Measurements from ENCODE around the gene PCDHGA4.
A peak's percentile ranks its signal among the peaks of the same experiment; 100 is the strongest.
"Not testable (repeated sequence)": the region's sequence is repeated elsewhere in the genome, so short reads cannot be mapped to it uniquely, and the experiment has no call there.

Gene PCDHGA4

DNA sequence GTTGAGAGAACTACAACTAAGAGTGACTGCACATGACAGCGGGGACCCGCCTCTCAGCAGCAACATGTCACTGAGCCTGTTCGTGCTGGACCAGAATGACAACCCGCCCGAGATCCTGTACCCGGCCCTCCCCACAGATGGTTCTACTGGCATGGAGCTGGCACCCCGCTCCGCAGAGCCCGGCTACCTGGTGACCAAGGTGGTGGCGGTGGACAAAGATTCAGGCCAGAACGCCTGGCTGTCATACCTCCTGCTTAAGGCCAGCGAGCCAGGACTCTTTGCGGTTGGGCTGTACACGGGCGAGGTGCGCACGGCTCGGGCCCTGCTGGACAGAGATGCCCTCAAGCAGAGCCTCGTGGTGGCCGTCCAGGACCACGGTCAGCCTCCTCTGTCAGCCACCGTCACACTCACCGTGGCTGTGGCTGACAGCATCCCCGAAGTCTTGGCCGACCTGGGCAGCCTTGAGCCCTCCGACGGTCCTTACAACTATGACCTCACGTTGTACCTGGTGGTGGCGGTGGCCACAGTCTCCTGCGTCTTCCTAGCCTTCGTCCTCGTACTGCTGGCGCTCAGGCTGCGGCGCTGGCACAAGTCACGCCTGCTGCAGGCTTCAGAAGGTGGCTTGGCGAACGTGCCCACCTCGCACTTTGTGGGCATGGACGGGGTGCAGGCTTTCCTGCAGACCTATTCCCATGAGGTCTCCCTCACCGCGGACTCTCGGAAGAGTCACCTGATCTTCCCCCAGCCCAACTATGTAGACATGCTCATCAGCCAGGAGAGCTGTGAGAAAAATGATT, 29.8 kb downstream of the PCDHGA4 start:
- DNase-seq: no peak

DNA sequence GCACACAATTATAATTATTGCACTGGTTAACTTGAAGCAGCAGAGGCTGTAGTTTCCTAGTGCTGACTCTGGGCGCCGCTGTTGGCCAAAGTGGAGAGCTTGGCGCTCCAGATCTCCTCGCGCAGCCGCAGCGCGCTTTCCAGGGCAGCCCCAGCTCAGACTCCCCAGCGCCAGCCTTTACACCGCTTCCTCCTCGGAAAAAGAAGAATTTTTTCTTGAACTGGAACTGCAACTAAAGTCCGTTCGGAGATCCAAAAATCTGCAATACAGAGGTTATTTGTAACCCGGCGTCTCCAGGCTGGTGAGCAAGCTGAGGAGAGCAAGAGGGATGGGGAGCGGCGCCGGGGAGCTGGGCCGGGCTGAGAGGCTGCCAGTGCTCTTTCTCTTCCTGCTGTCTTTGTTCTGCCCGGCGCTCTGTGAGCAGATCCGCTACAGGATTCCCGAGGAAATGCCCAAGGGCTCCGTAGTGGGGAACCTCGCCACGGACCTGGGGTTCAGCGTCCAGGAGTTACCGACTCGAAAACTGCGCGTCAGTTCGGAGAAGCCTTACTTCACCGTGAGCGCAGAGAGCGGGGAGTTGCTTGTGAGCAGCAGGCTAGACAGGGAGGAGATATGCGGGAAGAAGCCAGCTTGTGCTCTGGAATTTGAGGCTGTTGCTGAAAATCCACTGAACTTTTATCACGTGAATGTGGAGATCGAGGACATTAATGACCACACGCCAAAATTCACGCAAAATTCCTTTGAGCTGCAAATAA, 32.9 kb downstream of the PCDHGA4 start, which contains the start of gene PCDHGB4:
PCDHGB4 (plus strand) TSS at position 142 of the 755 bp plus-strand sequence; CDS start at position 329, 187 bp downstream.
- DNase-seq: peak; percentile 7

DNA sequence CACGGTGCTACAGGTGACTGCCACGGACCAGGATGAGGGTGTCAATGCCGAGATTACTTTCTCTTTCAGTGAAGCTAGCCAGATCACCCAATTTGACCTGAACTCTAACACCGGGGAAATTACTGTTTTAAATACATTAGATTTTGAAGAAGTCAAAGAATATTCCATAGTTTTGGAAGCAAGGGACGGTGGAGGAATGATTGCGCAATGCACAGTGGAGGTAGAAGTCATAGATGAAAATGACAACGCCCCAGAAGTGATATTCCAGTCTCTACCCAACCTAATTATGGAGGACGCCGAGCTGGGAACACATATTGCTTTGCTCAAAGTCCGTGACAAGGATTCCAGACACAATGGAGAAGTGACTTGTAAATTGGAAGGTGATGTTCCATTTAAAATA, 33.8 kb downstream of the PCDHGA4 start:
- no peak for DNase-seq

DNA sequence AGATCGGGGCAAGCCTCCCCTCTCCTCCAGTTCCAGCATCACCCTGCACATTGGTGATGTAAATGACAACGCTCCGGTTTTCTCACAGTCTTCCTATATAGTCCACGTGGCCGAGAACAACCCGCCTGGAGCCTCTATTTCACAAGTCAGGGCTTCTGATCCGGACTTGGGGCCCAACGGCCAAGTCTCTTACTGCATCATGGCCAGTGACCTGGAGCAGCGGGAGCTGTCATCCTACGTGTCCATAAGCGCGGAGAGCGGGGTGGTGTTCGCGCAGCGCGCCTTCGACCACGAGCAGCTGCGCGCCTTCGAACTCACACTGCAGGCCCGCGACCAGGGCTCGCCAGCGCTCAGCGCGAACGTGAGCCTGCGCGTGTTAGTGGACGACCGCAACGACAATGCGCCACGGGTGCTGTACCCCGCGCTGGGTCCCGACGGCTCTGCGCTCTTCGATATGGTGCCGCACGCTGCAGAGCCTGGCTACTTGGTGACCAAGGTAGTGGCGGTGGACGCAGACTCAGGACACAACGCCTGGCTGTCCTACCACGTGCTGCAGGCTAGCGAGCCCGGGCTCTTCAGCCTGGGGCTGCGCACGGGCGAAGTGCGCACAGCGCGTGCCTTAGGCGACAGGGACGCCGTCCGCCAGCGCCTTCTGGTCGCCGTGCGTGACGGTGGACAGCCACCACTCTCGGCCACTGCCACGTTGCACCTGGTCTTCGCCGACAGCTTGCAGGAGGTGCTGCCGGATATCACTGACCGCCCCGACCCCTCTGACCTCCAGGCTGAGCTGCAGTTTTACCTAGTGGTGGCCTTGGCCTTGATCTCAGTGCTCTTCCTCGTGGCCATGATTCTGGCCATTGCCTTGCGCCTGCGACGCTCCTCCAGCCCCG, 34.6 kb downstream of the PCDHGA4 start:
- no peak for DNase-seq

DNA sequence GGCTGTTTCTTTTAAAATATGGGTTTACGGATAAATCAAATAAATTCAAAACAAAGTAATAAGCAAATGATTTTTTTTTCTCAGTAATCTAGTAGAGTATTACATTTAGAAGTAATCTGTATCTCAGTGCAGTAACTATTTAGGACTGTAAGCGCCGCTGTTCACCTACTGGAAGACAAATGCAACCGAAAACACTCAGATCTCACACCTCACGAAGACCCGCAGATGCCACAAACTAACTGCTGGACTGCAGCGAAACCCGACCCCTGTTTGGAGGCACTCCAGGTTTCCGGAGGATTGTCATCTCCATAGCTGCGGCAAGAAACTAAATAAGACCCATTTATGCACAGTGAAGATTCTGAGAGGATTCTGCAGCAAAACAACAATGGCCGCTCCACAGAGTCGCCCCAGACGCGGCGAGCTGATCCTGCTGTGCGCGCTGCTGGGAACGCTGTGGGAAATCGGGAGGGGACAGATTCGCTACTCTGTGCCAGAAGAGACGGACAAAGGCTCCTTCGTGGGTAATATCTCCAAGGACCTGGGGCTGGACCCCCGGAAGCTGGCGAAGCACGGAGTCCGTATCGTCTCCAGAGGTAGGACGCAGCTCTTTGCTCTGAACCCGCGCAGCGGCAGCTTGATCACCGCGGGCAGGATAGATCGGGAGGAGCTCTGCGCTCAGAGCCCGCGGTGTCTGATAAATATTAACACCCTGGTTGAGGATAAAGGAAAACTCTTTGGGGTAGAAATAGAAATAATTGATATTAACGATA, 37.8 kb downstream of the PCDHGA4 start, which contains the start of gene PCDHGA8:
PCDHGA8 (plus strand) TSS at position 205 of the 770 bp plus-strand sequence; CDS start at position 386, 181 bp downstream.
- DNase-seq: no peak

DNA sequence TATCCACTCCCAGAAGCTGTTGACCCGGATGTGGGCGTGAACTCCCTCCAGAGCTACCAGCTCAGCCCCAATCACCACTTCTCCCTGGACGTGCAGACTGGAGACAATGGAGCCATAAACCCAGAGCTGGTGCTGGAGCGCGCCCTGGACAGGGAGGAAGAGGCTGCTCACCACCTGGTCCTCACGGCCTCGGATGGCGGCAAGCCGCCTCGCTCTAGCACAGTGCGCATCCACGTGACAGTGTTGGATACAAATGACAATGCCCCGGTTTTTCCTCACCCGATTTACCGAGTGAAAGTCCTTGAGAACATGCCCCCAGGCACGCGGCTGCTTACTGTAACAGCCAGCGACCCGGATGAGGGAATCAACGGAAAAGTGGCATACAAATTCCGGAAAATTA, 38.4 kb downstream of the PCDHGA4 start:
- DNase-seq: no peak

DNA sequence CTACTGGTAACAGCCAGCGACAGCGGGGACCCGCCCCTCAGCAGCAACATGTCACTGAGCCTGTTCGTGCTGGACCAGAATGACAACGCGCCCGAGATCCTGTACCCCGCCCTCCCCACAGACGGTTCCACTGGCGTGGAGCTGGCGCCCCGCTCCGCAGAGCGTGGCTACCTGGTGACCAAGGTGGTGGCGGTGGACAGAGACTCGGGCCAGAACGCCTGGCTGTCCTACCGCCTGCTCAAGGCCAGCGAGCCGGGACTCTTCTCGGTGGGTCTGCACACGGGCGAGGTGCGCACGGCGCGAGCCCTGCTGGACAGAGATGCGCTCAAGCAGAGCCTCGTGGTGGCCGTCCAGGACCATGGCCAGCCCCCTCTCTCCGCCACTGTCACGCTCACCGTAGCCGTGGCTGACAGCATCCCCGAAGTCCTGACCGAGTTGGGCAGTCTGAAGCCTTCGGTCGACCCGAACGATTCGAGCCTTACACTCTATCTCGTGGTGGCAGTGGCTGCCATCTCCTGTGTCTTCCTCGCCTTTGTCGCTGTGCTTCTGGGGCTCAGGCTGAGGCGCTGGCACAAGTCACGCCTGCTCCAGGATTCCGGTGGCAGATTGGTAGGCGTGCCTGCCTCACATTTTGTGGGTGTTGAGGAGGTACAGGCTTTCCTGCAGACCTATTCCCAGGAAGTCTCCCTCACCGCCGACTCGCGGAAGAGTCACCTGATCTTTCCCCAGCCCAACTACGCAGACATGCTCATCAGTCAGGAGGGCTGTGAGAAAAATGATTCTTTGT, 39.8 kb downstream of the PCDHGA4 start:
- not testable (repeated sequence) for DNase-seq

DNA sequence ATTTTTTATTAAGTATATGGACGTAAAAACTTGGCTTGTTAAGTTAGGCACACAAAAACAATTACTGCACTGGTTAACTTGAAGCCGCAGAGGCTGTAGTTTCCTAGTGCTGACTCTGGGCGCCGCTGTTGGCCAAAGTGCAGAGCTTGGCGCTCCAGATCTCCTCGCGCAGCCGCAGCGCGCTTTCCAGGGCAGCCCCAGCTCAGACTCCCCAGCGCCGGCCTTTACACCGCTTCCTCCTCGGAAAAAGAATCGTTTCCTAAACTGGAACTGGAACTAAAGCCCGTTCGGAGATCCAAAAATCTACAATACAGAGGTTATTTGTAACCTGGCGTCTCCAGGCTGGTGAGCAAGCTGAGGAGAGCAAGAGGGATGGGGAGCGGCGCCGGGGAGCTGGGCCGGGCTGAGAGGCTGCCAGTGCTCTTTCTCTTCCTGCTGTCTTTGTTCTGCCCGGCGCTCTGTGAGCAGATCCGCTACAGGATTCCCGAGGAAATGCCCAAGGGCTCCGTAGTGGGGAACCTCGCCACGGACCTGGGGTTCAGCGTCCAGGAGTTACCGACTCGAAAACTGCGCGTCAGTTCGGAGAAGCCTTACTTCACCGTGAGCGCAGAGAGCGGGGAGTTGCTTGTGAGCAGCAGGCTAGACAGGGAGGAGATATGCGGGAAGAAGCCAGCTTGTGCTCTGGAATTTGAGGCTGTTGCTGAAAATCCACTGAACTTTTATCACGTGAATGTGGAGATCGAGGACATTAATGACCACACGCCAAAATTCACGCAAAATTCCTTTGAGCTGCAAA, 43.1 kb downstream of the PCDHGA4 start, which contains the start of gene PCDHGB5:
PCDHGB5 (plus strand) TSS at position 192 of the 796 bp plus-strand sequence; CDS start at position 373, 181 bp downstream.
- DNase-seq: not testable (repeated sequence)

DNA sequence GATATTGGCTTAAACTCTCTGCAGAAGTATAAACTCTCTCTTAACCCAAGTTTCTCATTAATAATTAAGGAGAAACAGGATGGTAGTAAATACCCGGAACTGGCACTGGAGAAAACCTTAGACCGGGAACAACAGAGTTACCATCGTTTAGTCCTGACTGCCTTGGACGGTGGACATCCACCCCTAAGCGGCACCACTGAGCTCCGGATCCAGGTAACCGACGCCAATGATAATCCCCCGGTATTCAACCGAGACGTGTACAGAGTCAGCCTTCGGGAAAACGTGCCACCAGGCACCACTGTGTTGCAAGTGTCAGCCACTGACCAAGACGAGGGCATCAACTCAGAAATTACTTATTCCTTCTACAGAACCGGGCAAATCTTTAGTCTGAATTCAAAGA, 43.8 kb downstream of the PCDHGA4 start:
- DNase-seq: no peak

DNA sequence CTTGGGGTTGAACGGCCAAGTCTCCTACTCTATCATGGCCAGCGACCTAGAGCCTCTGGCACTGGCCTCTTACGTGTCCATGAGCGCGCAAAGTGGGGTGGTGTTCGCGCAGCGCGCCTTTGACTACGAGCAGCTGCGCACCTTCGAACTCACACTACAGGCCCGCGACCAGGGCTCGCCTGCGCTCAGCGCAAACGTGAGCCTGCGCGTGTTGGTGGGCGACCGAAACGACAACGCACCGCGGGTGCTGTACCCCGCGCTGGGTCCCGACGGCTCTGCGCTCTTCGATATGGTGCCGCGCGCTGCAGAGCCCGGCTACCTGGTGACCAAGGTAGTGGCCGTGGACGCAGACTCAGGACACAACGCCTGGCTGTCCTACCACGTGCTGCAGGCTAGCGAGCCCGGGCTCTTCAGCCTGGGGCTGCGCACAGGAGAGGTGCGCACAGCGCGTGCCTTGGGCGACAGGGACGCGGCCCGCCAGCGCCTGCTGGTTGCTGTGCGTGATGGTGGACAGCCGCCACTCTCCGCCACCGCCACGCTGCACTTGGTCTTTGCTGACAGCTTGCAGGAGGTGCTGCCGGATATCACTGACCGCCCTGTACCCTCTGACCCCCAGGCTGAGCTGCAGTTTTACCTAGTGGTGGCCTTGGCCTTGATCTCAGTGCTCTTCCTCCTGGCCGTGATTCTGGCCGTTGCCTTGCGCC, 44.9 kb downstream of the PCDHGA4 start:
- no peak for DNase-seq

DNA sequence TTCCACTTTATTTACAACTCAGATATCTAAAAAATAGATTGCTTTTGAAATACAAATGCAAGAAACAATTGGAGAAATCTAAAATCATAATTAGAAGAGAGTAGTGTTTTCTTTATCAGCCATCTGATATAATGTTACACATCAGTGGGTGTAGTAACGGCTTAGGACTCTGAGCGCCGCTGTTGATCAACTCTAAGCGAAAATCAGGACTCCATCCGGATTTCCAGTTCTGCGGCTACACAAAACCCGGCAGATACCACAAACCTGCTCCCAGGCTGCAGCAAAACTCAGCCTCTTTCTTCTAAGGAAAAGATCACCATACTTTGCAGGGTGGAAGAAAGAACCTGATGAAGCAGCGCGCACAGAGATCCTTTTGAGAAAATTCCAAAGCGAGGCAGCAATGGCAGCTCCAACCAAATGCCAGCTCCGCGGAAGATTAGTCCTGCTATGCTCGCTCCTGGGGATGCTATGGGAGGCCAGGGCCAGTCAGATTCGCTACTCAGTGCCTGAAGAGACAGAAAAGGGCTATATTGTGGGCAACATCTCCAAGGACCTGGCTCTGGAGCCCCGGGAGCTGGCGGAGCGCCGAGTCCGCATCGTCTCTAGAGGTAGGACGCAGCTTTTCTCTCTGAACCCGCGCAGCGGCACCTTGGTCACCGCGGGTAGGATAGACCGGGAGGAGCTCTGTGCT, 47.9 kb downstream of the PCDHGA4 start, which contains the start of gene PCDHGA9:
PCDHGA9 (plus strand) TSS at position 226 of the 691 bp plus-strand sequence; CDS start at position 401, 175 bp downstream.
- DNase-seq: peak; percentile 32

DNA sequence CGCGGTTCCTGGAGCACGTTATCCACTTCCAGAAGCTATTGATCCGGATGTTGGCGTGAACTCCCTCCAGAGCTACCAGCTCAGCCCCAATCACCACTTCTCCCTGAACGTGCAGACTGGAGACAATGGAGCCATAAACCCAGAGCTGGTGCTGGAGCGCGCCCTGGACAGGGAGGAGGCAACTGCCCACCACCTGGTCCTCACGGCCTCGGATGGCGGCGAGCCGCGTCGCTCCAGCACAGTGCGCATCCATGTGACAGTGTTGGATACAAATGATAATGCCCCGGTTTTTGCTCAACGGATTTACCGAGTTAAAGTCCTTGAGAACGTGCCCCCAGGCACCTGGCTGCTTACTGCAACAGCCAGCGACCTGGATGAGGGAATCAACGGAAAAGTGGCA, 48.6 kb downstream of the PCDHGA4 start:
- DNase-seq: no peak
